IPS-NIHi11 (cell line): ENCODE results near the gene LUC7L3.
"Not testable (repeated sequence)": the region's sequence is repeated elsewhere in the genome, so short reads cannot be mapped to it uniquely, and the experiment has no call there.

ENCODE experiments used
- DNase-seq: peaks from one replicate; pipeline ENCODE4 v3.0.0; 2012; ENCODE audit warnings: mixed read lengths, low spot score

LUC7L3 gene

GRCh38 chr17:50708050-50709000, 11.1 kb upstream of the LUC7L3 start:
- DNase-seq: no peak

GRCh38 chr17:50709053-50709452, 10.3 kb upstream of the LUC7L3 start:
- DNase-seq: not testable (repeated sequence)

- DNase-seq: no peak
These were observed 9.4 kb upstream of the LUC7L3 start for GRCh38 chr17:50710025-50710424.

GRCh38 chr17:50710650-50711049, 8.8 kb upstream of the LUC7L3 start:
- no peak for DNase-seq

GRCh38 chr17:50712641-50713040, 6.8 kb upstream of the LUC7L3 start:
- DNase-seq: no peak

- DNase-seq: no peak
These were observed 3.9 kb upstream of the LUC7L3 start for GRCh38 chr17:50715471-50715870.

- no peak for DNase-seq
These were observed 756 bp downstream of the LUC7L3 start for GRCh38 chr17:50719924-50720794.

GRCh38 chr17:50721194-50722010, 2.0 kb downstream of the LUC7L3 start:
- no peak for DNase-seq

GRCh38 chr17:50722746-50723145, 3.3 kb downstream of the LUC7L3 start:
- no peak for DNase-seq

- DNase-seq: not testable (repeated sequence)
These were observed 5.2 kb downstream of the LUC7L3 start for GRCh38 chr17:50724622-50725021.

GRCh38 chr17:50725769-50726655, 6.6 kb downstream of the LUC7L3 start:
- DNase-seq: no peak

GRCh38 chr17:50728112-50728429, 8.7 kb downstream of the LUC7L3 start:
- DNase-seq: no peak

- no peak for DNase-seq
These were observed 9.7 kb downstream of the LUC7L3 start for GRCh38 chr17:50728881-50729765.

GRCh38 chr17:50731575-50732460, 12.4 kb downstream of the LUC7L3 start:
- DNase-seq: no peak

GRCh38 chr17:50735287-50735686, 15.9 kb downstream of the LUC7L3 start:
- DNase-seq: no peak

GRCh38 chr17:50737118-50737698, 17.8 kb downstream of the LUC7L3 start:
- no peak for DNase-seq

GRCh38 chr17:50739098-50739497, 19.7 kb downstream of the LUC7L3 start:
- DNase-seq: no peak

- no peak for DNase-seq
These were observed 26.2 kb downstream of the LUC7L3 start for GRCh38 chr17:50745631-50746030.

- no peak for DNase-seq
These were observed 29.8 kb downstream of the LUC7L3 start for GRCh38 chr17:50749245-50749644.
